ENCODE results near the gene FOXD2. TPM values are rescaled to one million over a fixed set of nuclear protein-coding genes. Genes with fewer than 3 reads are reported as not detected.

FOXD2 gene
- total and polyA plus RNA-seq, 2 donors (not counting 1 experiment from before 2014, with no cell fraction given), result 0.24 to 0.37 TPM

- Mint-ChIP-seq H3K27ac (no peak overlapping the region), H3K4me1 (no peaks in the 10 kb centered on the region), H3K9me3 (ENCODE audit: insufficient read depth) (no peaks in the 10 kb centered on the region), H3K27me3 (peaks cover 46% of the 10 kb centered on the region), H3K4me3 (no peak overlapping the region)
- no peak overlapping the region for H3K9ac ChIP-seq (ENCODE audit: low read length)
- H3K27me3 ChIP-seq (replicated peaks in 1 of 4; ENCODE audit: control extremely low read depth in 1 of 4, control insufficient read depth in 3 of 4, insufficient read depth in 4 of 4, low read length in 3 of 4), result peaks cover 0 to 28% (median 9%) of the 10 kb centered on the region in 4 experiments
- H4K20me1 ChIP-seq (ENCODE audit: control insufficient read depth, insufficient read depth, low read length, poor library complexity, severe bottlenecking), result no peaks in the 10 kb centered on the region
- H3K36me3 ChIP-seq (replicated peaks in 1 of 2; ENCODE audit: control extremely low read depth in 1 of 2, control insufficient read depth in 1 of 2, extremely low read depth in 1 of 2, insufficient read depth in 2 of 2, low read length in 1 of 2), result no peaks in the 10 kb centered on the region
- no peaks in the 10 kb centered on the region for H3K79me2 ChIP-seq (ENCODE audit: control insufficient read depth, insufficient read depth, low read length)
- ATAC-seq (ENCODE audit: low read depth) (no peak), DNase-seq (no peak)
- CTCF ChIA-PET, result interaction anchor here (0.9 to 2.8 kb wide), 5 partner anchors 12 to 287 kb away, joined by 3 to 15 read pairs (median 3); no protein-coding TSS in a partner anchor
- no peak overlapping the region for H2AFZ ChIP-seq (ENCODE audit: insufficient read depth, low read depth, low read length, poor library complexity, severe bottlenecking)
- H3K27ac ChIP-seq (ENCODE audit: low read length in 2 of 2), result no peak overlapping the region
- TF ChIP-seq CTCF (IDR thresholded peaks at IDR 0.05) (no peak), EZH2 (IDR thresholded peaks at IDR 0.05; ENCODE audit: borderline replicate concordance, insufficient read depth, low read depth, low read length, poor library complexity, severe bottlenecking) (no peak)
- H3K9me3 ChIP-seq (ENCODE audit: control extremely low read depth in 1 of 3, control insufficient read depth in 2 of 3, insufficient read depth in 1 of 3, low read length in 2 of 3), result no peaks in the 10 kb centered on the region
- intact Hi-C loops (cut with micrococcal nuclease), result no loop called here
- POLR2A ChIA-PET, result no interaction called here
- peaks cover 0 to 3% of the 10 kb centered on the region in 2 donors for H3K4me1 ChIP-seq (ENCODE audit: control insufficient read depth in 2 of 2, insufficient read depth in 2 of 2, low read length in 2 of 2)
- no peak overlapping the region for H3K4me2 ChIP-seq (replicated peaks; ENCODE audit: low read depth, low read length, poor library complexity, severe bottlenecking)
- WGBS (ENCODE audit: insufficient coverage), result no CpG with 5 or more reads among the region's 2 CpGs
- H3K4me3 ChIP-seq (ENCODE audit: control extremely low read depth in 1 of 5, extremely low read depth in 1 of 5, insufficient read depth in 1 of 5, low read depth in 2 of 5, low read length in 4 of 5), result no peak overlapping the region
Observed at GRCh38 chr1:47423872-47424271, 14.0 kb upstream of the FOXD2 start.

- no peaks in the 10 kb centered on the region for H3K36me3 ChIP-seq (replicated peaks in 1 of 2; ENCODE audit: control extremely low read depth in 1 of 2, control insufficient read depth in 1 of 2, extremely low read depth in 1 of 2, insufficient read depth in 2 of 2, low read length in 1 of 2)
- H3K4me3 Mint-ChIP-seq, result no peak overlapping the region
- H3K27me3 ChIP-seq (replicated peaks in 1 of 4; ENCODE audit: control extremely low read depth in 1 of 4, control insufficient read depth in 3 of 4, insufficient read depth in 4 of 4, low read length in 3 of 4), result peaks cover 0 to 23% (median 9%) of the 10 kb centered on the region in 4 experiments
- H3K9me3 Mint-ChIP-seq (ENCODE audit: insufficient read depth), result no peaks in the 10 kb centered on the region
- no peak overlapping the region for H3K4me2 ChIP-seq (replicated peaks; ENCODE audit: low read depth, low read length, poor library complexity, severe bottlenecking)
- ATAC-seq (ENCODE audit: low read depth), result no peak
- no peaks in the 10 kb centered on the region for H4K20me1 ChIP-seq (ENCODE audit: control insufficient read depth, insufficient read depth, low read length, poor library complexity, severe bottlenecking)
- DNase-seq, result no peak
- no peak for TF ChIP-seq EZH2 (IDR thresholded peaks at IDR 0.05; ENCODE audit: borderline replicate concordance, insufficient read depth, low read depth, low read length, poor library complexity, severe bottlenecking)
- TF ChIP-seq CTCF (IDR thresholded peaks at IDR 0.05), result peak; percentile 54
- POLR2A ChIA-PET, result no interaction called here
- H3K4me3 ChIP-seq (ENCODE audit: control extremely low read depth in 1 of 5, extremely low read depth in 1 of 5, insufficient read depth in 1 of 5, low read depth in 2 of 5, low read length in 4 of 5), result no peak overlapping the region
- no peaks in the 10 kb centered on the region for H3K79me2 ChIP-seq (ENCODE audit: control insufficient read depth, insufficient read depth, low read length)
- CTCF ChIA-PET, result interaction anchor here (1.1 to 2.8 kb wide), 3 partner anchors 11 to 232 kb away, joined by 5 to 15 read pairs (median 5); partner anchors contain the start of gene FOXD2
- intact Hi-C loops (cut with micrococcal nuclease), result no loop called here
- no peak overlapping the region for H2AFZ ChIP-seq (ENCODE audit: insufficient read depth, low read depth, low read length, poor library complexity, severe bottlenecking)
- no peak overlapping the region for H3K27ac ChIP-seq (ENCODE audit: low read length in 2 of 2)
- H3K9ac ChIP-seq (ENCODE audit: low read length), result no peak overlapping the region
- no peaks in the 10 kb centered on the region for H3K9me3 ChIP-seq (ENCODE audit: control extremely low read depth in 1 of 3, control insufficient read depth in 2 of 3, insufficient read depth in 1 of 3, low read length in 2 of 3)
- WGBS (ENCODE audit: insufficient coverage), result 12% methylated on average over 4 of the region's 6 CpGs
- no peak overlapping the region for H3K27ac Mint-ChIP-seq
- no peaks in the 10 kb centered on the region for H3K4me1 Mint-ChIP-seq
- H3K27me3 Mint-ChIP-seq, result peaks cover 45% of the 10 kb centered on the region
- peaks cover 0 to 3% of the 10 kb centered on the region in 2 donors for H3K4me1 ChIP-seq (ENCODE audit: control insufficient read depth in 2 of 2, insufficient read depth in 2 of 2, low read length in 2 of 2)
Observed at GRCh38 chr1:47424336-47424982, 13.4 kb upstream of the FOXD2 start.
